HG02623 (cell line): ENCODE results near the gene NNT.
"Not testable (repeated sequence)": the region's sequence is repeated elsewhere in the genome, so short reads cannot be mapped to it uniquely, and the experiment has no call there.

Experiments used
- ATAC-seq: cut with Tn5 transposase; IDR thresholded peaks from one replicate; pipeline ENCODE4 v1.9.1; 2021; ENCODE audit warnings: moderate library complexity; ENCODE audit not compliant: unreplicated experiment

Gene NNT

DNA sequence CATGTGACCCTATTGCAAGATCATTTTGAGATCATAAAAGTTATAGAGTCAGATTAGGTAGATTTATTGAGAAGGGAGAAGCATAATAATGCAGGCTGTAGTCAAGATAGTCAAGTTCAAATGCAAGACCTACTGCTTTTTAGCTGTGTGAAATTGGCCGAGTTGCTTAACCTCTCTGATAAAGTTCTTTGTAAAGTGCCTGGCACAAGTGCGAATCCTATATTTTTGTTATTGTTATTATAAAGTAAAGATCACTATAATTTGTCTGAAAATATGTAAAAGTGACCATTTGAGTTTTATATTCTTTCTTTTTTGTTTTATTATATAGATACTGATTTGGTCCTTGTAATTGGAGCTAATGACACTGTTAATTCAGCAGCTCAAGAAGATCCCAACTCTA, 99.3 kb downstream of the NNT start:
- ATAC-seq: no peak

DNA sequence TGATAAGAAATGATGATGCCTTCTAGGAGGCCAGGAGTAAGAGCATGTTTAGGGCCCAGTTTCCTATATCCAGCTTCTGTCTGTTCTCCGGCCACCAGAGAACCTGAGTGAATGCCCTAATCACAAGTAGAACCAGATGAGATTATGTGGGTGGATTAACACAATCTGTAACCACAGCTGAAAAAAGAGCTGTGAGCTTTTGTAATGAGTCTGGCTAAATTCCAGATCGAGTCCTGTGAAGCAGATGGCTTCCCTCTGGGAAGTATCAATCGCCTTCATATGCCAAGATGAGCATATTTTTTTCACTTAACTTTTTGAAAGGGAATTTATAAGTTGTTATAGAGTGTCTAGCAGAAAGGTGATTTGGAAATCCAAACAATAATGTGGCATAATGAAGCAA, 99.8 kb downstream of the NNT start:
- no peak for ATAC-seq

DNA sequence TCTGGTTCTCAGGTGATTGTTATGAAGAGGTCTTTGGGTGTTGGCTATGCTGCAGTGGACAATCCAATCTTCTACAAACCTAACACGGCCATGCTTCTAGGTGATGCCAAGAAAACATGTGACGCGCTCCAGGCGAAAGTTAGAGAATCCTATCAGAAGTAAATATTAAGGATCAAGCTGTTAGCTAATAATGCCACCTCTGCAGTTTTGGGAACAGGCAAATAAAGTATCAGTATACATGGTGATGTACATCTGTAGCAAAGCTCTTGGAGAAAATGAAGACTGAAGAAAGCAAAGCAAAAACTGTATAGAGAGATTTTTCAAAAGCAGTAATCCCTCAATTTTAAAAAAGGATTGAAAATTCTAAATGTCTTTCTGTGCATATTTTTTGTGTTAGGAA, 101.3 kb downstream of the NNT start:
- ATAC-seq: no peak

DNA sequence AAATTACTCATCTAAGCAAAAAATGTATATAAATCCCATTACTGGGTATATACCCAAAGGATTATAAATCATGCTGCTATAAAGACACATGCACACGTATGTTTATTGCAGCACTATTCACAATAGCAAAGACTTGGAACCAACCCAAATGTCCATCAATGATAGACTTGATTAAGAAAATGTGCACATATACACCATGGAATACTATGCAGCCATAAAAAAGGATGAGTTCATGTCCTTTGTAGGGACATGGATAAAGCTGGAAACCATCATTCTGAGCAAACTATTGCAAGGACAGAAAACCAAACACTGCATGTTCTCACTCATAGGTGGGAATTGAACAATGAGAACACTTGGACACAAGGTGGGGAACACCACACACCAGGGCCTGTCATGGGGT, 103.6 kb downstream of the NNT start:
- ATAC-seq: not testable (repeated sequence)

DNA sequence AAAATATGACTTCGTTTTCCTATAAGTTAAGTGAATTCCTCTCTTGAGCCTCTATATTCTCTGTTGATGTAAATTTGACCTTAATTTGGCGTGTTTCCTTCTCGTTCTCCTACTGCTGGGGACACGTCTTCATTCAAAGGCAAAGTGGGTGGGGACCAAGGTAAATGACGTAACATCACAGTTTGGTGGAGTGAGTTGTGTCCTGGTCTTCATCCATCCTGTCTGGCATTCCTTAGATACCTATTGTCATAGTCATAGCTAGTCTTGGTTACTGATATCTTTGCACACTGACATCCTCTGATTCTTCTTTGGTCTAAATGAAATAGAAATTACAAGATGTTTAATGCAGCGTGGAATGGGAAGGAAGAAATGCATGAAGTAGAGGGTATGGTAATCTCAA, 108.5 kb downstream of the NNT start:
- no peak for ATAC-seq

DNA sequence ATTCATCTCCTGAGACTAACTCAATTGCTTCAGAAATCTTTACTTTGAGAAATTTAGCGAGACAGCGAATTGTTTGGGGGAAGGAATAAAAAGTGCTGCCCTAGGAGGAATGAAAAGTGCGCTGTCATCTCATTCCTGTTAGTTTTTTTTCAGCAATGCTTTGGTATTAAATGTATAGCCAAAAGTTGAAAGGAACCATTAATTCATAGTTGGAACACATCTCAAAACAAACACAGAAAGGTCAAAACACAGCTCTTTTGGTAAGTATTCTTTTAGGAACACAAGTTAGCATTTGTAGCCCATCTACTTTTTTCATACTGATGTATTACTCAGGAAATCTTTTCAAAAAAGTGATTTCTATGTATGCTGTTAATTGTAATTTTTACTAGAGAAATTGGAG, 109.1 kb downstream of the NNT start:
- no peak for ATAC-seq

DNA sequence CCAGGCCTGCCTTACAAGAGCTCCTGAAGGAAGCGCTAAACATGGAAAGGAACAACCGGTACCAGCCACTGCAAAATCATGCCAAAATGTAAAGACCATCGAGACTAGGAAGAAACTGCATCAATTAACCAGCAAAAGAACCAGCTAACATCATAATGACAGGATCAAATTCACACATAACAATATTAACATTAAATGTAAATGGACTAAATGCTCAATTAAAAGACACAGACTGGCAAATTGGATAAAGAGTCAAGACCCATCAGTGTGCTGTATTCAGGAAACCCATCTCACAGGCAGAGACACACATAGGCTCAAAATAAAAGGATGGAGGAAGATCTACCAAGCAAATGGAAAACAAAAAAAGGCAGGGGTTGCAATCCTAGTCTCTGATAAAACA, 116.8 kb downstream of the NNT start:
- not testable (repeated sequence) for ATAC-seq

DNA sequence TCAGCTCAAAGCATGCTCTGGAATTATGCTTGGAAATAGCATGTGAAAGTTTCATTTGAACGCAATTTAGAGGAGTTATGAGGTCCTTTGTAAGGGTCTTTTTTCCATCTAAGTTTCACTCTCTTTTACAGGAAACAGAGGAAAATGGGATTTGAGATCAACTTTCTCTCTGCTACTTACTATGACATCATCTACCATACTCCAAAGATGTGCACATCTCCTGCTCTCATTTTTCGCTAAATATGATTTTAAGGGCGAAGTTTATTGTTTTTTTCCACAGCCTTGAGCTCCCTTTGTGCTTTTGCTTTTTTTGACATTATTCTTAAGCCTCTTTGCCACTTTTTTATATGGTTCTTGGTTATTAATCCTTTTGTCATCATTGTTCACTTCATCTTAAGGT, 125.6 kb downstream of the NNT start:
- ATAC-seq: no peak

DNA sequence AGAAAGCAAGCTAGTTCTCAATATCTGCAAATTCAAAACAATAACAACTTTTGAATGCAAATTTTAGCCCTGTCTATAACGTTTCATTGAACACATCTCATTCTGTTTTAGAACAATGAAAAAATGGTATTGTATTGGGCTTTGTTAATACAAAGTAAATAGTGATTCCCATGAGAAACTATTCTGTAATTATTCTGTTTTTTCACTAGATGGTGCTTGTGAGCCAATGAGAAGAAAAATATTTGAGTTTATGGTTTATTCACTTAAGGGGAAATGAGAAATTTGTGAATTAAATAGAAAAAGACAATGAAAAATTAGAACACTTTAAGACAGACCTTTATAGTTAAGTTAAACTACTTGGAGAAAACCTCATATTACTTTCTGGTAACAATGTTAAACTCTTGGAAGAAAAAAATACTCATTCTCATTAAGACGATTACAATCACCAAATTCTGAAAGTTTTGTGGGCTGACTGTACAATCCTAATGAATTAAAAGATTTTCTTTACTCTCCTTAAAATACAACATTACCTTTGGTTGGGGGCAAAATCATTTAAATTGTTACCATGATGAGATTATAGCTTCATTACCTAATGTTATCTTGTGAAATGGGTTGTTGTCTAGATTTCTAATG, 127.0 kb downstream of the NNT start:
- ATAC-seq: no peak

DNA sequence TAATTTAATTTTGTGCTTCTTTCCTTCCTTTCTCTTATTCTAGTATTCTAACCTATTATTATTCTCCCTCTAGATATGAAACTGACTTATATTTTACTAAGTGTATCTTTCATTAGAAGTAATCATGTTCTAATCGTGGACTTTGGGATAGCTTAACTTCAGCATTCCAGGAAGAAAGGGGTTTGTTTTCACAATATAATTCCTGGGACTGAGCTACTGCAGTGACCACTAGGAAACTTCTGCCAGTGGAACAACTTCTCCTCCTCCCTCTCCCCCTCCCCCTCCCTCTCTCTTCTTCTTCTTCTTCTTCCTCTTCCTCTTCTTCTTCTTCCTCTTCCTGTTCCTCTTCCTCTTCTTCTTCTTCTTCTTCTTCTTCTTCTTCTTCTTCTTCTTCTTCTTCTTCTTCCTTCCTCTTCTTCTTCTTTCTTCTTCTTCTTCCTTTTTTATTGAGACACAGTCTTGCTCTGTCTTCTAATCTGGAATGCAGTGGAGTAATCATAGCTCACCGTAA, 127.9 kb downstream of the NNT start:
- no peak for ATAC-seq

DNA sequence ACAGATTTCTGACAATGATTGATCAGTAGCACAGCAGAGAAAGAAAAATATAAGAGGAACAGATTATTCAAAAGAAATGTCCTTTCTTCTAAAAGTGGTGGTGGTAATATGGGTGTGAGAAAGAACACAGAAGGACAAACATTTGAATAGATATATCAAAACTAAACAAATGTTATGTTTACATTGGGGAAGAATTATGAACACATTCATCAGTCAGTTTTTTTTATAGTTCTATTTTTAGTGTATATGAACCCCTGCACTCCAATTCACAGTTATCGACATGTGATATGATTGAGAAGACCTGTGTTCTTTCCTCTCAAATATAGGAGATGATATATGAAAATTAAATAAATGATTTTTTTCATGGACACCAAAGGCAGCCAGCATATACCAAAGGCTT, 128.6 kb downstream of the NNT start:
- ATAC-seq: no peak

DNA sequence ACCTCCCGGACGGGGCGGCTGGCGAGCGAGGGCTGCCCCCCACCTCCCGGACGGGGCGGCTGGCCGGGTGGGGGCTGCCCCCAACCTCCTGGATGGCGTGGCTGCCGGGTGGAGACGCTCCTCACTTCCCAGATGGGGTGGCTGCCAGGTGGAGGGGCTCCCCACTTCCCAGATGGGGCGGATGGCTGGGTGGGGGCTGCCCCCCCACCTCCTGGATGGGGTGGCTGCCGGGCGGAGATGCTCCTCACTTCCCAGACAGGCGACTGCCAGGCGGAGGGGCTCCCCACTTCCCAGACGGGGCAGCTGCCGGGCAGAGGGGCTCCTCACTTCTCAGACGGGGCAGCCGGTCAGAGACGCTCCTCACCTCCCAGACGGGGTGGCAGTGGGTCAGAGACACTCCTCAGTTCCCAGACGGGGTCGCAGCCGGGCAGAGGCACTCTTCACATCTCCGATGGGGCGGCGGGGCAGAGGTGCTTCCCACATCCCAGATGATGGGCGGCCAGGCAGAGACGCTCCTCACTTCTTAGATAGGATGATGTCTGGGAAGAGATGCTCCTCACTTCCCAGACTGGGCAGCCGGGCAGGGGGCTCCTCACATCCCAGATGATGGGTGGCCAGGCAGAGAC, 143.1 kb downstream of the NNT start:
- not testable (repeated sequence) for ATAC-seq

DNA sequence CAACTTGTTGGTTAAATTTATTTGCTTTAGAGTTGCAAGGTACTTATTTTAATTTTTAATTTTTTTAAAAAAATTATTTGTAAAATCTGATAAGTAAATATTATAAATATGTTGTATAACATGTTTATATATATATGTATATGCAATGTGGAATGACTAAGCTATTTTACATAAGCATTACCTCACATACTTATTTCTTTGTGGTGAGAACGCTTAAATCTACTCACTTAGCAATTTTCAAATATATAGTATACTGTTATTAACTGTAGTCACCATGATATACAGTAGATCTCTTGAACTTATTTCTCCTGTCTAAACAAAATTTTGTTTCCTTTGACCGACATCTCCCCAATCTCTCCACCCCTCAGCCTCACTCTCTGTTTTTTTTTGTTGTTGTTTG, 147.8 kb downstream of the NNT start:
- no peak for ATAC-seq

DNA sequence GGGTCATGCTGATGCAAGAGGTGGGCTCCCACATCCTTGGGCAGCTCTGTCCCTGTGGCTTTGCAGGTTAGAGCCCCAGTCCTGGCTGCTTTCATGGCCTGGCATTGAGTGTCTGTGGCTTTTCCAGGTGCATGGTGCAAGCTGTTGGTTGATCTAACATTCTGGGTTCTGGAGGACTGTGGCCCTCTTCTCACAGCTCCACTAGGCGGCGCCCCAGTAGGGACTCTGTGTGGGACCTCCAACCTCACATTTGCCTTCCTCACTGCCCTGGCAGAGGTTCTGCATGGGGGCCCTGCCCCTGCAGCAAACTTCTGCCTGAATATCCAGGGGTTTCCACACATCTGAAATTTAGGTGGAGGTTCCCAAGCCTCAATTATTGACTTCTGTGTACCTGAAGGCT, 150.1 kb downstream of the NNT start:
- ATAC-seq: no peak
